Measurements from ENCODE around the gene TPM3. TPM values are rescaled to one million over a fixed set of nuclear protein-coding genes. Genes with fewer than 3 reads are reported as not detected.
A peak's percentile ranks its signal among the peaks of the same experiment; 100 is the strongest.
"Not testable (repeated sequence)": the region's sequence is repeated elsewhere in the genome, so short reads cannot be mapped to it uniquely, and the experiment has no call there.

Gene TPM3
- total RNA-seq: 665 and 668 TPM in 2 replicates

DNA sequence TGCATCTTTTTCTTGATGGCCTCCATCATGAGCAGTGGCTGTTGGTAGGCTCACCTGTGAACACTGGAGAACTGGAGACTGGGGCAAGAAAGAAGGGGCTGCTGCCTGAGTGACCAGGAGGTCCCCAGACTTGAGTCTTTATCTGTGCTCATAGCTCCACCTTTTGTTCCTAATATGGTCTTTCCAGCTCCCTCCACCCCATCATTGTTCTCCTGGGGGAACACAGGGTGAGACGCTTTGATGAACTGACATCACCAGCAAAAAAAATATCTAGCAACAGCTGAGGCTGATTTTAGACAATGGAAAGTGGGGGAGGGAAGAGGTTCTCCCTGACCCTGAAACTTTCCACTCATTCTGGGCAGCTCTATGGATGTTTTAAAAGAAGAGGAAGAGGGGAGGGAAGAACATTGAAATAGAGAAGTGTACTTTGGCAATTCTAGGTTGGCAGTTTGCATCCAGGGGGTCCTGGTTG is at the start of gene TPM3:
Gene TPM3, minus strand, starts transcription at position 111 of the 472 bp plus-strand sequence. Its CDS starts 82 bp downstream, at position 29.
- peaks cover 36% of the 10 kb centered on the region for H3K27me3 Mint-ChIP-seq (ENCODE audit: insufficient read depth)
- H3K36me3 Mint-ChIP-seq (ENCODE audit: low read depth): no peaks in the 10 kb centered on the region
- no peak for DNase-seq (ENCODE audit: low spot score)
- H3K4me3 Mint-ChIP-seq: no peak within 1 kb of the TSS
- no peak within 1 kb of the TSS for H3K27ac Mint-ChIP-seq
- H3K9me3 Mint-ChIP-seq: no peaks in the 10 kb centered on the region
- intact Hi-C loops (cut with micrococcal nuclease): no loop called here
- H3K4me1 Mint-ChIP-seq (ENCODE audit: low read depth): peaks cover 9% of the 10 kb centered on the region

DNA sequence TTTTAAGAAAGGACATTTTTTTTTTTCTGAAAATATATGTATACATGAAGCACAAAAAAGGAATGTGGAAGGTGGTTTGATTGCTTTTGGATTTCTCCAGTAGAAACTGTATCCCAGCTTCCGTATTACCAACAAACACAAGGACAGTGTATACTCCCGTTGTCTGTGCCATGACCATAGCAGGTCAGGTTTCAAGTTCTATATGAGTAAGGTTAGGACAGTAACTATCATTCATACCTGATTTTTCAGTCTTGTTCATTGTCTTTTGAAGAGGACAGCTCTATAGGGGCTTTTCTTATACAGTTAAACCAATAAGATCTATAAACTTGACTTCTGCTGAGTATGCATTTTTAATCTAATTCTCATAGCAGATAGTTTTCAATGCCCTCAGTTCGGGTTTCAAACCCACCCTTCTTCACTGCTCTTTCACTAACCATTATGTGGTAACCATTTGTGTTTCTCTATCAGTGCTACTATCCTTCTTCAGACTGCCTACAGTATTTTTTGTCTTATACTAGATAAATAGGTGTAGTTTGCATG is 48.5 kb upstream of the TPM3 start:
- Mint-ChIP-seq H3K27me3 (ENCODE audit: insufficient read depth) (no peaks in the 10 kb centered on the region), H3K27ac (no peak overlapping the region)
- intact Hi-C loops (cut with micrococcal nuclease): no loop called here

DNA sequence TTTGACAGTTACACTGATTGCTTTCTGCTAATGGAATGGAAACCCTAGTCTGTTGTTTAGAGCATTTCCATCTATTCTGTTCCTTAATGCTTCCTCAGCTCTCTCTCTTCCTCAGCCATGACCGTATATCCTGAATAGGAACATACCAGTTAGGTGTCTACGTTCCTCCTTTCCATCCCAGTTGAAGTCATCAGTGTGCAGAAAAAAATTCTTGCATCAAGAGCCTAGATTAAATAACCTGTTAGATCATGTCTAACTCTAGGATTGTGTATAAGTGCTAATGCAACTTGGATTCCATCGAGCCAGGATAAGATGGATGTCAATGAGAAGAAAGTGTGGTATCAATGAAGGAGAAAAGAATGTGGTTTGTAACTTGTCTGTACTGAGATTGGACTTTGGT is 47.6 kb upstream of the TPM3 start:
- Mint-ChIP-seq H3K4me1 (ENCODE audit: low read depth) (peaks cover 34% of the 10 kb centered on the region), H3K4me3 (no peak overlapping the region), H3K27ac (peak overlapping the region; percentile 41), H3K36me3 (ENCODE audit: low read depth) (peaks cover 77% of the 10 kb centered on the region), H3K9me3 (no peaks in the 10 kb centered on the region), H3K27me3 (ENCODE audit: insufficient read depth) (no peaks in the 10 kb centered on the region)
- no peak for DNase-seq (ENCODE audit: low spot score)
- intact Hi-C loops (cut with micrococcal nuclease): no loop called here

More for the DNA sequence above, 48.5 kb upstream of the TPM3 start:
- Mint-ChIP-seq H3K9me3 (no peaks in the 10 kb centered on the region), H3K4me3 (no peak overlapping the region), H3K4me1 (ENCODE audit: low read depth) (peaks cover 34% of the 10 kb centered on the region), H3K36me3 (ENCODE audit: low read depth) (peaks cover 71% of the 10 kb centered on the region)
- no peak for DNase-seq (ENCODE audit: low spot score)

DNA sequence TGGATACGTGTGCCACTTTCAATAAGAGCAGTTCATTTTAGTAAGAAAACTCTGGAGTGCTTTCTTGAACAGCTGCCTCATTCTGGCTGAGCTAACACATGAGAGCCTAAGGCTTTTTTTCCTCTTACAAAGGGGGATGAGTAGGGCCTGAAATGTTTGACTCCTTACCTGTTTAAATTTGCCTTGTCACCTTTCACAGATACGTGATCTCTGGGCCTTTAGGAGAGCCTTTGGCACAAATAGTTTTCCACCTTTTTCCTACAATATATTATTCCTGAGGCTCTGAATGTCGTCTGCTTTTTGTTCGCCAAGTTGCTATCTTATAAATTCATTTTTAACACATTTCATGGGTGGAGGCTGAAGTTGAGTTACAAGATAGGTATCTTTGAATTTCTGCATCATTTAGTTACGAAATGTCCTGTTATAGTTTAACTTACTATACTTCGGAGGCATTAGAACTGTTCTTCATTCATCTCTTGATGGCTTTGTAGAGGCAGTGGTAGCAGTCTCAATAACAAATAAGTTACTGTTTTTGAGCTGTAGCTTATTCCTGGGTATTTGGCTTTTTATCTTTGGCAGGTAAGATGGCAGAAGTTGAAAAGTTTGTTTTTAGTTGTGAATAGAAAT is 46.1 kb upstream of the TPM3 start:
- intact Hi-C loops (cut with micrococcal nuclease): no loop called here
- no peaks in the 10 kb centered on the region for H3K27me3 Mint-ChIP-seq (ENCODE audit: insufficient read depth)
- H3K27ac Mint-ChIP-seq: no peak overlapping the region
- H3K4me3 Mint-ChIP-seq: no peak overlapping the region
- H3K36me3 Mint-ChIP-seq (ENCODE audit: low read depth): peaks cover 75% of the 10 kb centered on the region
- no peaks in the 10 kb centered on the region for H3K9me3 Mint-ChIP-seq
- no peak for DNase-seq (ENCODE audit: low spot score)
- H3K4me1 Mint-ChIP-seq (ENCODE audit: low read depth): peaks cover 34% of the 10 kb centered on the region

DNA sequence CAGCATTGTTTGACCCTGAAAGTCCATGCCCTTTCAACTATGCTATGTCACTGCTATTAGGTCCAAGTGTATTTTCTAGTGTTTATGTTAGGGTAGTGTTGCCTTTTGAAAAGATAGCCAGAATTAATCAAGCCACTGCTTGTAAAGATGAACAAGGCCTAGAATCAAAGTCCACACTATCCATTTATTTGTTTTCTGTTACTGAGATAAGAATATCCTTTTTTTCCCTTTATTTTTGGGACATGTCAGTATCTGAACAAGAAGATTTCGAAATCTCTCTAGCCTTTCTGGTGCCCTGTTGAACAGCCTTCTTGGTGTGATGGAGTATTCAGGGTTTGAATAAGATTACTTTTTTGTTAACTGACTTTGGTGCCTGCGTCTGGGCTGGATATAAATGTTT is 45.5 kb upstream of the TPM3 start:
- DNase-seq (ENCODE audit: low spot score): no peak
- H3K27me3 Mint-ChIP-seq (ENCODE audit: insufficient read depth): no peaks in the 10 kb centered on the region
- peaks cover 70% of the 10 kb centered on the region for H3K36me3 Mint-ChIP-seq (ENCODE audit: low read depth)
- H3K27ac Mint-ChIP-seq: no peak overlapping the region
- intact Hi-C loops (cut with micrococcal nuclease): no loop called here
- no peak overlapping the region for H3K4me3 Mint-ChIP-seq
- no peaks in the 10 kb centered on the region for H3K9me3 Mint-ChIP-seq
- H3K4me1 Mint-ChIP-seq (ENCODE audit: low read depth): peaks cover 34% of the 10 kb centered on the region

DNA sequence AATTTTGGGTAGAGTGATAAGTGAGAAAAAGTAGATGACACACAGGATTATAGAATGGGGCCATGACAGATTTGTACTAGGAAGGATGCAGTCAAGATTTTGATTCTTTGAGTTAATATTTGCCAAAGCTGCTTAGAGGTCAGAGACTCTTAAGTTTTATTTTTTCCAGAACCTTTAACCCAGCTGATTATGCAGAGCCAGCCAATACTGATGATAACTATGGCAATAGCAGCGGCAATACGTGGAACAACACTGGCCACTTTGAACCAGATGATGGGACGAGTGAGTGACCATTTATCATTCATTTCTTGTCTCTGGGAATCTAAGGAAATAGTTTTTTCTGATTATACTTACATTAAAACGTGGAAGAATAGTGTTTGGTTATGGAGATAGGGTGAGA is 45.0 kb upstream of the TPM3 start:
- no peak for DNase-seq (ENCODE audit: low spot score)
- Mint-ChIP-seq H3K4me1 (ENCODE audit: low read depth) (peaks cover 34% of the 10 kb centered on the region), H3K9me3 (no peaks in the 10 kb centered on the region), H3K27me3 (ENCODE audit: insufficient read depth) (no peaks in the 10 kb centered on the region), H3K27ac (no peak overlapping the region), H3K4me3 (no peak overlapping the region), H3K36me3 (ENCODE audit: low read depth) (peaks cover 64% of the 10 kb centered on the region)
- intact Hi-C loops (cut with micrococcal nuclease): no loop called here

DNA sequence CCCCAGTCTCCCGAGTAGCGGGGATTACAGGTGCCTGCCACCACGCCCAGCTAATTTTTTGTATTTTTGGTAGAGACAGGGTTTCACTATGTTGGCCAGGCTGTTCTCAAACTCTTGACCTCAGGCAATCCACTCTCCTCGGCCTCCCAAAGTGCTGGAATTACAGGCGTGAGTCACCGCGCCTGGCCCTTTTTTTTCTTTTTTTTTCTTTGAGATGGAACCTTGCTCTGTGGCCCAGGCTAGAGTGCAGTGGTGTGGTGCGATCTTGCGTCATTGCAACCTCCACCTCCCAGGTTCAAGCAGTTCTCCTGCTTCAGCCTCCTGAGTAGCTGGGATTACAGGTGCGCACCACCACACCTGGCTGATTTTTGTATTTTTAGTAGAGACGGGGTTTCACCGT is 41.2 kb upstream of the TPM3 start:
- H3K36me3 Mint-ChIP-seq (ENCODE audit: low read depth): peaks cover 57% of the 10 kb centered on the region
- intact Hi-C loops (cut with micrococcal nuclease): not testable (repeated sequence)

DNA sequence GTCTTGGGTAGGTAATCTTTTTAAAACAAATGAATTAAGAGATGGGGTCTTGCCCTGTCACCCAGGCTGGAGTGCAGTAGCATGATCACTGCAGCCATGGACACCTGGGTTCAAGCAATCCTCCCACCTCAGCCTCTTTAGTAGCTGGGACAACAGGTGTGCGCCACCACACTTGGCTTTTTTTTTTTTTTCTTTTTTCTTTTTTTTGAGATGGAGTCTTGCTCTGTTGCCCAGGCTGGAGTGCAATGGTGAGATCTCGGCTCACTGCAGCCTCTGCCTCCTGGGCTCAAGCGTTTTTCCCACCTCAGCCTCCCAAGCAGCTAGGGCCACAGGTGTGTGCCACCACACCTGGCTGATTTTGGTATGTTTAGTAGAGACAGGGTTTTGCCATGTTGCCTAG is 39.2 kb upstream of the TPM3 start:
- H3K4me3 Mint-ChIP-seq; DNase-seq (ENCODE audit: low spot score); H3K4me1 Mint-ChIP-seq (ENCODE audit: low read depth); intact Hi-C loops (cut with micrococcal nuclease); H3K9me3 Mint-ChIP-seq; H3K27me3 Mint-ChIP-seq (ENCODE audit: insufficient read depth); H3K27ac Mint-ChIP-seq: not testable (repeated sequence)
- peaks cover 54% of the 10 kb centered on the region for H3K36me3 Mint-ChIP-seq (ENCODE audit: low read depth)

More for the DNA sequence above, 41.2 kb upstream of the TPM3 start:
- not testable (repeated sequence) for H3K9me3 Mint-ChIP-seq; H3K27me3 Mint-ChIP-seq (ENCODE audit: insufficient read depth); DNase-seq (ENCODE audit: low spot score); H3K4me3 Mint-ChIP-seq; H3K27ac Mint-ChIP-seq
- peaks cover 14% of the 10 kb centered on the region for H3K4me1 Mint-ChIP-seq (ENCODE audit: low read depth)

DNA sequence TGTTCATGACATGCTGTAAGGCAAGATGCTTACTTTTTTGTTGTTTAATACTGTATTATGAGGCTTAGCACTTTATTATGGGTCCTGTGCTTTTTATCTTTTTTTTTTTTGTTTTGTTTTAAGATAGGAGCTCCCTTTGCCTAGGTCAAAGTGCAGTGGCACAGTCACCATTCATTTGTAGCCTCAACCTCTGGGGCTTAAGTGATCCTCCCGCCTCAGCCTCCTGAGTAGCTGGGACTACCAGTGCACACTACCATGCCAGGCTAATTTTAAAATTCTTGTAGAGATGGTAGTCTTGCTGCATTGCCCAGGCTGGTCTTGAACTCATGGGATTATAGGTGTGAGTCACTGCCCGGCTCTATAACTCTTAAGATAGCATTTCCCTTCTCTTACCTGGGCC is 33.5 kb upstream of the TPM3 start:
- H3K27ac Mint-ChIP-seq: peak overlapping the region; percentile 12
- H3K27me3 Mint-ChIP-seq (ENCODE audit: insufficient read depth): no peaks in the 10 kb centered on the region
- H3K36me3 Mint-ChIP-seq (ENCODE audit: low read depth): peaks cover 62% of the 10 kb centered on the region
- DNase-seq (ENCODE audit: low spot score): no peak
- intact Hi-C loops (cut with micrococcal nuclease): loop anchor here (10.0 kb wide), 1 partner anchor 501 kb away; the partner anchor contains the start of gene INTS3
- peaks cover 50% of the 10 kb centered on the region for H3K4me1 Mint-ChIP-seq (ENCODE audit: low read depth)
- H3K9me3 Mint-ChIP-seq: peaks cover 3% of the 10 kb centered on the region
- no peak overlapping the region for H3K4me3 Mint-ChIP-seq

DNA sequence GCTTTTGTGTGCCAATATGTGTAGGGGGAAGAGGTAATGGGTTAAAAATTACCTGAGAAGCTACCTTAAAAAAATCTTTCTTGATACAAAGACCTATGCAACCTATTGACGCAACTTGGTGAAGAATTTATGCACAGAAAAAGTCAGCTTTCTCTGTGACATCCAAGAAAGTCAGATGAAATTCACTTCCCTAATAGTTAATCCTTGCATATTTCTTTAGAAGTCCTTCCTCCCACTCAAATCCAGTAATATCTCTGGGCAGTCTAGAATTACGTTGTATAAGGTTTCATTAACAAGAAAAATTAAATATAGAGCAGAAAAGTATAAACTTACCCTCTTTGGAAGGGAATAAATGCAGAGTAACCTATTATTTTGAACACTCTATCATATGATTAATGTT is 31.7 kb upstream of the TPM3 start:
- Mint-ChIP-seq H3K27ac (no peak overlapping the region), H3K4me1 (ENCODE audit: low read depth) (peaks cover 60% of the 10 kb centered on the region), H3K27me3 (ENCODE audit: insufficient read depth) (no peaks in the 10 kb centered on the region), H3K9me3 (peaks cover 3% of the 10 kb centered on the region), H3K36me3 (ENCODE audit: low read depth) (peaks cover 67% of the 10 kb centered on the region), H3K4me3 (no peak overlapping the region)
- intact Hi-C loops (cut with micrococcal nuclease): loop anchor here (10.0 kb wide), 1 partner anchor 499 kb away; the partner anchor contains the start of gene INTS3
- no peak for DNase-seq (ENCODE audit: low spot score)

DNA sequence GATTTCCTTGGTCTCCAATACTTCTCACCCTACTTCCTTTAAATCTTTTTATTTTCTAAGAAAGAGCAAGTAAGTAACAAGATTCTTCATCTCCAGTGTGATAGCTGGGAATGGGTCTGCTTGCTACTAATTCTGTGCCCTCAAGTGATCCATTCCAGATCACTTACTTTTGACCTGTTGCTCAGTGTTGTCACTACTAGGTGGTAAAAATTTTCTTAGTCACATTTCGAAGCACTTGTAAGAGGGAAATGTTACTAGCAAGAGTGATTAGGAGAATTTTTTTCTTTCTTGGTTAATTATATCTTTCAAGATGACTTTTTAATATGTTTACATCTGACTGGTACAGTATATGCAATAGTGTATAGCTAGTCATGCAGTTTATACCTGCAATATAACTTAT is 31.0 kb upstream of the TPM3 start:
- Mint-ChIP-seq H3K36me3 (ENCODE audit: low read depth) (peaks cover 69% of the 10 kb centered on the region), H3K27ac (peak overlapping the region; percentile 77), H3K27me3 (ENCODE audit: insufficient read depth) (no peaks in the 10 kb centered on the region), H3K4me1 (ENCODE audit: low read depth) (peaks cover 67% of the 10 kb centered on the region), H3K9me3 (peaks cover 3% of the 10 kb centered on the region), H3K4me3 (peak overlapping the region; percentile 97)
- intact Hi-C loops (cut with micrococcal nuclease): loop anchor here (10.0 kb wide), 1 partner anchor 498 kb away; the partner anchor contains the start of gene INTS3
- DNase-seq (ENCODE audit: low spot score): no peak

DNA sequence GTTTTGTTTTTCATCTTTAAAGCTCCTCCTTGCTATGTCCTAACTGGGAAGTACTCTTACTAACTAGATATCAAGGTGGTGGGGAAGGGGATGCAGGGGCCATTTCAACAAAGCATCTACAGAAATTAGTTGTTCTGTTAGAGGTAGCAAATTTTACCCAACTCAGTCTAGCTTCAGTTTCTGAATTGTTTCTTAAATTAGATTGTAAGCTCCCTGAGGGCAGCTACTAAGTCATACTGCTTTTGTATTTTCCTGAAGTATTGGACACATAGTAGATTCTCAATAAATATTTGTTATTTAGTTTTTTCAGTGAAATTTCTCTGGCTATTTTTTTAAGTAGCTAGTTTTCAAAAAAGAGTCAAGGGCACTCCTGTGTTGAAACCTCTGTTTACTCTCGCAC is 30.6 kb upstream of the TPM3 start:
- Mint-ChIP-seq H3K27me3 (ENCODE audit: insufficient read depth) (no peaks in the 10 kb centered on the region), H3K4me3 (peak overlapping the region; percentile 97), H3K36me3 (ENCODE audit: low read depth) (peaks cover 70% of the 10 kb centered on the region), H3K4me1 (ENCODE audit: low read depth) (peaks cover 71% of the 10 kb centered on the region), H3K27ac (peak overlapping the region; percentile 97), H3K9me3 (peaks cover 3% of the 10 kb centered on the region)
- intact Hi-C loops (cut with micrococcal nuclease): loop anchor here (10.0 kb wide), 1 partner anchor 498 kb away; the partner anchor contains the start of gene INTS3
- no peak for DNase-seq (ENCODE audit: low spot score)

DNA sequence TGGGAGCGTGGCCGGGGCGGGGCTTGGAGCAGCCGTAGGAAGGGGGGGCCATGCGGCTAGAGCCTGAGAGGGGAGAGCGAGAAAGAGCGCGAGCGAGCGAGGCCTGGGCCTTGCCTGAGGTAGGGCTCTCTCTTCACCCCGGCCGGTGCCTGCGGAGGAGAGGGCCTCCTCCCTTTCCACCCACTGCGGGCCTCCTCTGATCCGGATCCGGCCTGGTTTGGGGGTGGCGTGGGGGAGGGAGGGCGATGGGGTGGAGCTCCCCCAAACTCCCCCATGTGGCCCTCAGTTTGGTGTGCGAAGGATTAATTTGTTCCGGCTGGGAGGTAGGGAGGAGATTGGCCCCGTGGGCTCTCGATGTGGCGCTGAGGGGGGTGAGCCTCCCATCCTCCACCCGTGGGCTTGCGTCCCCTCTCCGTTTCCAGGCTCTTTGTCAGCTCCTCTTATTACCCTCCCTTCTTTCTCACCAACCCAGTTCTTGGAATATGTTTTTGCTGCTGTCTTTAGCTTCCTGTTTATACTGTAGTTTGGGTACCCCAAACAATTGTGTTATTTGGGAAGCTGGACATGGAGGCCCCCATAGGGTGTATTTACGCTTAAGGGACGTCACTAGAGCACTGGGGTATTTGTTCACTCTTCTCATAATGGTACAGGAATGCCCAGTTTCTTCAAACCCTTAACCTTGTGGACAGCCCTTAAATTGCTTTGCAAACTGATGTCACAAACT is 29.5 kb upstream of the TPM3 start:
- peaks cover 73% of the 10 kb centered on the region for H3K4me1 Mint-ChIP-seq (ENCODE audit: low read depth)
- H3K4me3 Mint-ChIP-seq: peak overlapping the region; percentile 97

More for the DNA sequence above, 29.5 kb upstream of the TPM3 start:
- no peaks in the 10 kb centered on the region for H3K27me3 Mint-ChIP-seq (ENCODE audit: insufficient read depth)
- peaks cover 3% of the 10 kb centered on the region for H3K9me3 Mint-ChIP-seq
- peaks cover 67% of the 10 kb centered on the region for H3K36me3 Mint-ChIP-seq (ENCODE audit: low read depth)
- intact Hi-C loops (cut with micrococcal nuclease): loop anchor here (2.0 to 10.0 kb wide), 5 partner anchors 51 to 551 kb away; partner anchors contain the start of genes GATAD2B, HAX1, ILF2 and INTS3
- peak overlapping the region; percentile 97 for H3K27ac Mint-ChIP-seq
- DNase-seq (ENCODE audit: low spot score): peak; percentile 63
